K562 (cell line): ENCODE data around the gene HSF5. TPM values are rescaled to one million over a fixed set of nuclear protein-coding genes. Genes with fewer than 3 reads are reported as not detected.

Experiments
- ATAC-seq: fragments of 200-7000 bp; cut with Tn5 transposase; 3 replicates; pipeline ENCODE4 v1.9.1; 2020; ENCODE audit warnings: moderate library complexity
- BruUV-seq: library from RNA; stranded (reverse); fragments of 400-500 nt; replicated peaks from 2 replicates; lab custom pipeline; 2021; lab: Mats Ljungman, UMichigan
- CTCF ChIA-PET: fragments of 300-600 bp; formaldehyde crosslinking; extraction: SDS; loops from one replicate; lab custom pipeline; 2021; ENCODE audit warnings: low intra/inter-chr PET ratio; lab: Yijun Ruan, JAX
- POLR2A ChIA-PET: fragments of 300-600, 350-650 bp; sonication (Branson Sonifier 250); formaldehyde crosslinking; extraction: SDS; loops from one replicate; lab custom pipeline; 2021; ENCODE audit warnings: antibody characterized with exemption, inconsistent platforms; lab: Yijun Ruan, JAX
- DNase-seq, 4 experiments: peaks; one replicate each; pipeline versions ENCODE4 v3.0.0 to v3.0.0-alpha.2; 2011 to 2018; ENCODE audit warnings: low spot score in 3 of 4, mixed read lengths in 3 of 4; ENCODE audit errors: extremely low read depth in 1 of 4
- FAIRE-seq: peaks from 2 replicates; lab custom pipeline; 2011; peaks lifted over from hg19 to GRCh38; lab: Jason Lieb, UNC
- H2AFZ ChIP-seq: 2 replicates; pipeline ENCODE4 v1.6.0; 2011; ENCODE audit warnings: low read depth, low read length, control low read depth, inconsistent platforms
- H3K27ac ChIP-seq: fragments of 200-600 bp; 3 replicates; pipeline ENCODE4 v1.8.0; 2011; ENCODE audit warnings: low read depth, mild to moderate bottlenecking, control low read depth, inconsistent platforms, low read length, moderate library complexity, mixed read lengths; ENCODE audit errors: extremely low read depth
- H3K27me3 ChIP-seq, 2 experiments: fragments of 300-600 bp in 1 of 2; 2 replicates in 1 of 2; 3 replicates in 1 of 2; pipeline versions ENCODE4 v1.6.0 to v1.8.0; 2011; ENCODE audit warnings: inconsistent platforms in 2 of 2, low read length in 2 of 2, mild to moderate bottlenecking in 1 of 2, mixed read lengths in 1 of 2, moderate library complexity in 1 of 2; ENCODE audit not compliant: control insufficient read depth in 2 of 2, insufficient read depth in 2 of 2
- H3K36me3 ChIP-seq: fragments of 300-600 bp; 3 replicates; pipeline ENCODE4 v1.8.0; 2011; ENCODE audit warnings: mild to moderate bottlenecking, low read length, inconsistent platforms; ENCODE audit not compliant: control insufficient read depth, insufficient read depth
- H3K4me1 ChIP-seq, 2 experiments: fragments of 200-600 bp in 1 of 2; replicated peaks in 1 of 2; 2 replicates in 1 of 2; 3 replicates in 1 of 2; pipeline versions ENCODE4 v1.5.1 to v1.8.0; 2011; ENCODE audit warnings: inconsistent platforms in 2 of 2, low read length in 2 of 2, mild to moderate bottlenecking in 1 of 2, mixed read lengths in 1 of 2, moderate library complexity in 1 of 2; ENCODE audit not compliant: control insufficient read depth in 2 of 2, insufficient read depth in 2 of 2
- H3K4me2 ChIP-seq: 2 replicates; pipeline ENCODE4 v1.6.1; 2011; ENCODE audit warnings: low read length, control low read depth, inconsistent platforms, mixed read lengths; ENCODE audit not compliant: insufficient read depth
- H3K4me3 ChIP-seq: fragments of 200-600 bp; sonication (generic), shearing (Covaris generic); 2 replicates; pipeline ENCODE4 v1.5.1; 2016; ENCODE audit warnings: control low read depth, inconsistent platforms
- H3K79me2 ChIP-seq: fragments of 200-600 bp; 3 replicates; pipeline ENCODE4 v1.8.0; 2011; ENCODE audit warnings: low read length, inconsistent platforms; ENCODE audit not compliant: control insufficient read depth, insufficient read depth
- H3K9ac ChIP-seq, 2 experiments: 2 replicates each; pipeline versions ENCODE4 v1.6.0 to v1.6.1; 2011; ENCODE audit warnings: low read depth in 2 of 2, low read length in 2 of 2, control low read depth in 1 of 2, inconsistent platforms in 1 of 2, mild to moderate bottlenecking in 1 of 2, mixed read lengths in 1 of 2; ENCODE audit not compliant: insufficient read depth in 1 of 2
- H3K9me1 ChIP-seq: one replicate; pipeline ENCODE4 v1.6.0; 2011; ENCODE audit warnings: inconsistent platforms, mild to moderate bottlenecking, low read length, moderate library complexity; ENCODE audit not compliant: control insufficient read depth, insufficient read depth
- H3K9me3 ChIP-seq: replicated peaks from 2 replicates; pipeline ENCODE4 v1.5.1; 2011; ENCODE audit warnings: low read depth, low read length, inconsistent platforms; ENCODE audit not compliant: control insufficient read depth, insufficient read depth
- H4K20me1 ChIP-seq: replicated peaks from 2 replicates; pipeline ENCODE4 v1.6.1; 2011; ENCODE audit warnings: low read length, inconsistent platforms, mixed read lengths; ENCODE audit not compliant: control insufficient read depth, insufficient read depth
- ESRRB ChIP-seq: fragments of 250-450 bp; sonication (Bioruptor Pico); IDR thresholded peaks from 2 replicates; pipeline ENCODE4 v1.5.0; 2020; ENCODE audit warnings: mild to moderate bottlenecking, moderate library complexity, borderline replicate concordance
- HDAC1 ChIP-seq, 2 experiments: fragments of 450-650 bp; IDR thresholded peaks; 2 replicates each; pipeline ENCODE4 v1.6.1; 2016 to 2017; ENCODE audit warnings: inconsistent platforms in 1 of 2, mild to moderate bottlenecking in 1 of 2, moderate library complexity in 1 of 2
- HSF4 ChIP-seq: fragments of 250-450 bp; sonication (Bioruptor Pico); IDR thresholded peaks from 2 replicates; pipeline ENCODE4 v2.1.2; 2022; ENCODE audit warnings: mild to moderate bottlenecking, moderate library complexity, borderline replicate concordance
- KDM1A ChIP-seq, 2 experiments: fragments of 450-650 bp; IDR thresholded peaks; 2 replicates each; pipeline ENCODE4 v1.6.1; 2016; ENCODE audit warnings: mild to moderate bottlenecking in 2 of 2
- RCOR1 ChIP-seq, 2 experiments: IDR thresholded peaks; 2 replicates each; pipeline ENCODE4 v1.6.1; 2012; ENCODE audit warnings: low read depth in 2 of 2, low read length in 2 of 2, borderline replicate concordance in 1 of 2, improper control_type of control experiment in 1 of 2
- SIN3A ChIP-seq, 2 experiments: fragments of 150-350 bp in 1 of 2; IDR thresholded peaks; 2 replicates each; pipeline ENCODE4 v1.6.1; 2011 to 2016; ENCODE audit warnings: borderline replicate concordance in 2 of 2, low read depth in 2 of 2, low read length in 2 of 2, mild to moderate bottlenecking in 2 of 2, moderate library complexity in 2 of 2; ENCODE audit not compliant: control insufficient read depth in 1 of 2
- TAF7 ChIP-seq: fragments of 450-650 bp; IDR thresholded peaks from 2 replicates; pipeline ENCODE4 v1.6.1; 2016; ENCODE audit warnings: missing genetic modification characterization, missing compliant biosample characterization
- YY1 ChIP-seq, 3 experiments: IDR thresholded peaks; 2 replicates each; pipeline ENCODE4 v1.6.1; 2011; ENCODE audit warnings: low read length in 2 of 3, mild to moderate bottlenecking in 2 of 3, moderate library complexity in 2 of 3, borderline replicate concordance in 1 of 3, control low read depth in 1 of 3, low read depth in 1 of 3; ENCODE audit not compliant: insufficient read depth in 3 of 3, insufficient replicate concordance in 2 of 3, control insufficient read depth in 1 of 3, insufficient read length in 1 of 3; ENCODE audit errors: extremely low read depth in 1 of 3
- ZFP1 ChIP-seq: fragments of 450-650 bp; formaldehyde crosslinking; IDR thresholded peaks from 2 replicates; pipeline ENCODE4 v1.4.0; 2020; ENCODE audit warnings: mild to moderate bottlenecking, mixed read lengths
- ZNF717 ChIP-seq: fragments of 250-450 bp; sonication (Bioruptor Pico); IDR thresholded peaks from 2 replicates; pipeline ENCODE4 v1.5.0; 2021
- WGBS: fragments of 100-300 bp; shearing (Covaris generic); methylation state at CpG from one replicate; pipeline ENCODE4 v1.1.6; 2016; ENCODE audit warnings: low coverage, mixed read lengths; ENCODE audit not compliant: insufficient coverage; ENCODE audit errors: missing lambda C conversion rate; 5-methylcytosine and 5-hydroxymethylcytosine counted together
- in situ Hi-C: fragments of 300-500 bp; cut with MboI; formaldehyde crosslinking; loops from 4 replicates; pipeline ENCODE4 v1.15.0; 2018; ENCODE audit warnings: inconsistent platforms, mixed read lengths
- intact Hi-C: fragments of 100-400 bp; cut with micrococcal nuclease; formaldehyde crosslinking; loops from 2 replicates; pipeline ENCODE4 v1.14.2; 2022
- polyA plus RNA-seq, 8 experiments: library from polyadenylated mRNA; depleted of rRNA in 4 of 8; stranded (reverse) in 5 of 8; unstranded in 3 of 8; fragments of >200 nt; fragmentation: Nextera tagmentation in 2 of 8; fragmentation: Illumina TruSeq in 1 of 8; extraction: Ambion mirVana in 2 of 8; extraction: Trizol in 1 of 8; gene quantifications; 2 replicates each; pipeline versions ENCODE4 v1.2.1 to v1.2.3, GENCODE V29; 2011 to 2014; ENCODE audit warnings: inconsistent platforms in 1 of 8, missing spikeins in 1 of 8
- total RNA-seq, 7 experiments: library from RNA; depleted of rRNA in 6 of 7; stranded (reverse); fragments of >200 nt in 6 of 7; fragmentation: Illumina TruSeq in 2 of 7; extraction: Trizol in 2 of 7; gene quantifications; 2 replicates each; pipeline versions ENCODE4 v1.2.1 to v1.2.3, GENCODE V29; 2011 to 2021; ENCODE audit warnings: low replicate concordance in 1 of 7
- TF ChIP-seq, protein P1 (sequence below): fragments of 450-650 bp; conservative IDR thresholded peaks from 2 replicates; pipeline ENCODE4 v1.6.1; 2016; ENCODE audit warnings: missing genetic modification characterization, low read depth, mild to moderate bottlenecking, missing compliant biosample characterization, moderate library complexity
- TF ChIP-seq, protein P2 (sequence below), 2 experiments: fragments of 150-350 bp in 1 of 2; IDR thresholded peaks; 2 replicates each; pipeline ENCODE4 v1.6.1; 2012 to 2016; ENCODE audit warnings: low read depth in 2 of 2, low read length in 2 of 2, mild to moderate bottlenecking in 1 of 2, moderate library complexity in 1 of 2

The HSF5 gene
- total and polyA plus RNA-seq, 9 of the 15 experiments (the other 6 are each of a cell fraction or from before 2014, with no cell fraction given), result 0.04 TPM; not detected in 8

DNA sequence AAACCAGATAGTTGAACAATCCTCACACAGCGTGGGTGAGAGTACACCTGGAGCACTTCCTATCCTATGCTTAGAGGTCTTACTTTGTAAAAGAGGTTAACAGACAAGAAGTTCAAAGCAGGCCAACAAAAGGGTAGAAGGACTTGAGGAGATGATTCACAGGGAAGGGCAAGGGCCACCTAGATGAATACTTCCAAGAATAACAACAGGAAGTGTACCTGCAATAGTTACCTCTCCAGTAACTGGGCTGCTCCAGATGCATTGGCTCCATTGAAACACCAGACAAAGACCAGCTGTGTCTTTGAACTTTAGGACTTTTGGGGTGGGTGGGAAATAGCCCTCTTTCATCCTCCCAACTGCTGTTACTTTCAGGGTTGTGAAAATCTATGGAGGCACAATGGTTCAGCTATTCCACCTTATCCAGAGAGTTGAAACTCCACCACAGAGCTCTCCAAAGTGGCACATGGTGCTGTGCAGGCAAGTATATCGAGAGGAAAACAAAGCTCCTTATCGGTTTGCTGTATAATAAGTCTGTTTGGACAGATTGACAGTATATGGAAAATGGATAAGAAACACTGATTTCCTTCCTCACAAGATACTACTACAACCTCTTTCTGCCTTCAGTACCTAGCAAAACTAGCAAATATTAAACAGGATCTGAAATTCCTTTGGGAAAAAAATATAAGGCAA is 93.5 kb downstream of the HSF5 start:
- ChIA-PET CTCF (no interaction called here), POLR2A (interaction anchor here (0.8 to 1.4 kb wide), 3 partner anchors 10 to 64 kb away, joined by 4 to 5 read pairs (median 4); no protein-coding TSS in a partner anchor)
- 26% methylated on average over 3 of the region's 3 CpGs for WGBS
- intact Hi-C loops, result no loop called here
- no TSS peak for BruUV-seq
- H3K4me1 ChIP-seq, result peaks cover 11 to 28% of the 10 kb centered on the region in 2 experiments
- H3K27me3 ChIP-seq, result no peaks in the 10 kb centered on the region
- H2AFZ ChIP-seq, result no peak overlapping the region
- FAIRE-seq (no peak), DNase-seq (no peak), ATAC-seq (no peak)
- no peaks in the 10 kb centered on the region; the same call in 1 of the 2 replicates for H3K9me3 ChIP-seq
- no peaks in the 10 kb centered on the region for H3K36me3 ChIP-seq
- no peaks in the 10 kb centered on the region for H3K9me1 ChIP-seq
- H3K79me2 ChIP-seq, result no peaks in the 10 kb centered on the region; the same call in 2 of the 3 replicates
- in situ Hi-C loops, result no loop called here
- no peak overlapping the region for H3K27ac ChIP-seq
- no peak overlapping the region for H3K4me2 ChIP-seq
- H4K20me1 ChIP-seq, result no peaks in the 10 kb centered on the region
- H3K9ac ChIP-seq, result no peak overlapping the region
- no peak overlapping the region for H3K4me3 ChIP-seq
- TF ChIP-seq ZFP1 (CRISPR knock-in tag), result peak; percentile 75
- no peak for TF ChIP-seq HSF4 (CRISPR knock-in tag)
- no peak for TF ChIP-seq YY1 (IDR thresholded peaks at IDR 0.05; ENCODE audit: borderline replicate concordance in 1 of 3, control insufficient read depth in 1 of 3, extremely low read depth in 1 of 3, insufficient read depth in 3 of 3, insufficient read length in 1 of 3, insufficient replicate concordance in 2 of 3, low read depth in 1 of 3, low read length in 2 of 3)
- no peak for TF ChIP-seq ZNF717 (CRISPR knock-in tag)
- TF ChIP-seq KDM1A (IDR thresholded peaks at IDR 0.05), result peak; percentile 43 to 55; a peak in 3 of 4 replicates
- TF ChIP-seq, protein P1, sequence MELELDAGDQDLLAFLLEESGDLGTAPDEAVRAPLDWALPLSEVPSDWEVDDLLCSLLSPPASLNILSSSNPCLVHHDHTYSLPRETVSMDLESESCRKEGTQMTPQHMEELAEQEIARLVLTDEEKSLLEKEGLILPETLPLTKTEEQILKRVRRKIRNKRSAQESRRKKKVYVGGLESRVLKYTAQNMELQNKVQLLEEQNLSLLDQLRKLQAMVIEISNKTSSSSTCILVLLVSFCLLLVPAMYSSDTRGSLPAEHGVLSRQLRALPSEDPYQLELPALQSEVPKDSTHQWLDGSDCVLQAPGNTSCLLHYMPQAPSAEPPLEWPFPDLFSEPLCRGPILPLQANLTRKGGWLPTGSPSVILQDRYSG (tag), result no peak
- no peak for TF ChIP-seq ESRRB (CRISPR knock-in tag)
- TF ChIP-seq TAF7 (tag), result no peak
- peak in 1 of 2 experiments; percentile 90; a peak in 2 of 4 replicates for TF ChIP-seq RCOR1 (IDR thresholded peaks at IDR 0.05; ENCODE audit: borderline replicate concordance in 1 of 2, low read depth in 2 of 2, low read length in 2 of 2)
- TF ChIP-seq SIN3A (IDR thresholded peaks at IDR 0.05; ENCODE audit: borderline replicate concordance in 2 of 2, control insufficient read depth in 1 of 2, low read depth in 2 of 2, low read length in 2 of 2), result no peak
- TF ChIP-seq HDAC1 (IDR thresholded peaks at IDR 0.05), result 0 out of 4 replicates have a peak, but pooled peaks of 1 of the 2 experiments have one; percentile 26
- TF ChIP-seq, protein P2, sequence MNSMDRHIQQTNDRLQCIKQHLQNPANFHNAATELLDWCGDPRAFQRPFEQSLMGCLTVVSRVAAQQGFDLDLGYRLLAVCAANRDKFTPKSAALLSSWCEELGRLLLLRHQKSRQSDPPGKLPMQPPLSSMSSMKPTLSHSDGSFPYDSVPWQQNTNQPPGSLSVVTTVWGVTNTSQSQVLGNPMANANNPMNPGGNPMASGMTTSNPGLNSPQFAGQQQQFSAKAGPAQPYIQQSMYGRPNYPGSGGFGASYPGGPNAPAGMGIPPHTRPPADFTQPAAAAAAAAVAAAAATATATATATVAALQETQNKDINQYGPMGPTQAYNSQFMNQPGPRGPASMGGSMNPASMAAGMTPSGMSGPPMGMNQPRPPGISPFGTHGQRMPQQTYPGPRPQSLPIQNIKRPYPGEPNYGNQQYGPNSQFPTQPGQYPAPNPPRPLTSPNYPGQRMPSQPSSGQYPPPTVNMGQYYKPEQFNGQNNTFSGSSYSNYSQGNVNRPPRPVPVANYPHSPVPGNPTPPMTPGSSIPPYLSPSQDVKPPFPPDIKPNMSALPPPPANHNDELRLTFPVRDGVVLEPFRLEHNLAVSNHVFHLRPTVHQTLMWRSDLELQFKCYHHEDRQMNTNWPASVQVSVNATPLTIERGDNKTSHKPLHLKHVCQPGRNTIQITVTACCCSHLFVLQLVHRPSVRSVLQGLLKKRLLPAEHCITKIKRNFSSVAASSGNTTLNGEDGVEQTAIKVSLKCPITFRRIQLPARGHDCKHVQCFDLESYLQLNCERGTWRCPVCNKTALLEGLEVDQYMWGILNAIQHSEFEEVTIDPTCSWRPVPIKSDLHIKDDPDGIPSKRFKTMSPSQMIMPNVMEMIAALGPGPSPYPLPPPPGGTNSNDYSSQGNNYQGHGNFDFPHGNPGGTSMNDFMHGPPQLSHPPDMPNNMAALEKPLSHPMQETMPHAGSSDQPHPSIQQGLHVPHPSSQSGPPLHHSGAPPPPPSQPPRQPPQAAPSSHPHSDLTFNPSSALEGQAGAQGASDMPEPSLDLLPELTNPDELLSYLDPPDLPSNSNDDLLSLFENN (IDR thresholded peaks at IDR 0.05; ENCODE audit: low read depth in 2 of 2, low read length in 2 of 2), result no peak
